Esophagus muscularis mucosa (tissue), 3 donors: Measurements from ENCODE around the gene DNAH14.

Experiments
- CTCF ChIP-seq, 3 experiments: fragments of 200-600 bp in 2 of 3; fragments of 450-650 bp in 1 of 3; sonication (generic) in 2 of 3; IDR thresholded peaks; one replicate each; pipeline ENCODE4 v1.5.1; 2017 to 2019; ENCODE audit warnings: antibody characterized with exemption in 3 of 3, mild to moderate bottlenecking in 2 of 3, moderate library complexity in 1 of 3
- EP300 ChIP-seq: sonication (generic); formaldehyde crosslinking; IDR thresholded peaks from one replicate; pipeline ENCODE4 v1.6.1; 2017; ENCODE audit warnings: antibody characterized with exemption

DNA sequence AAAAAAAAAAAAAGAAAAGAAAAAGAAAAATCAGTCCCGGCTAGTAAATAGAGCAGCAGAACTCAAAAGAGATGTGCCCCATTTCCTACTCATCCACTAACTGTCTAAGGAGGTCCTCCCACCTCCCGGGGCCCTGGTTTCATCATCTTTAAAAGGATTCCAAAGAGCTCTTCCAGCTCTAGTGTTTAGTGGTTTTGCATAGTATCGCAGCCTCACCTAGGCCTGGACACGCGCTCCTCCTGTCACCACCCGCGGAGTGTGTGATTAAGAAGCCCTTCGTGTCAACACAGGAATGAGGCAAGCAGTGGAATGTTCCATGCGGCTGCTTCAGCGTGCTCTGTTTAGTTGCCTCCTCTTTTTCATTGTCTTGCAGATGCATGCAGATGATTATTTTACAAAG is 449.4 kb downstream of the DNAH14 start:
- TF ChIP-seq CTCF (IDR thresholded peaks at IDR 0.05) (no peak), EP300 (no peak)
